B cell (primary cell): Measurements from ENCODE around the gene KCNG4. TPM values are rescaled to one million over a fixed set of nuclear protein-coding genes. Genes with fewer than 3 reads are reported as not detected.

Source experiments
- ATAC-seq: fragments of 200-7000 bp; cut with Tn5 transposase; one replicate; pipeline ENCODE4 v1.10.0; 2021; ENCODE audit warnings: low read depth, mild to moderate bottlenecking, moderate number of reproducible peaks, moderate library complexity
- CTCF ChIA-PET: fragments of 350-600 bp; sonication (Branson Sonifier 250); formaldehyde crosslinking; loops from one replicate; lab custom pipeline; 2021; ENCODE audit warnings: antibody characterized with exemption, inconsistent platforms; lab: Charles Lee
- POLR2A ChIA-PET: fragments of 350-600 bp; sonication (Branson Sonifier 250); formaldehyde crosslinking; loops from one replicate; lab custom pipeline; 2021; ENCODE audit warnings: antibody characterized with exemption; lab: Charles Lee
- DNase-seq: peaks from one replicate; pipeline ENCODE4 v3.0.0; 2013
- H2AFZ ChIP-seq: 2 replicates; pipeline ENCODE4 v1.6.1; 2012; ENCODE audit warnings: mild to moderate bottlenecking, low read depth, low read length; ENCODE audit not compliant: insufficient read depth, poor library complexity, severe bottlenecking
- H3K27ac ChIP-seq, 2 donors: 1 replicate in 1 of 2; 2 replicates in 1 of 2; pipeline ENCODE4 v1.5.1; 2012 to 2013; ENCODE audit warnings: low read length in 2 of 2, mild to moderate bottlenecking in 2 of 2, moderate library complexity in 1 of 2
- H3K27me3 ChIP-seq, 4 experiments: fragments of 200-600 bp in 1 of 4; sonication (generic) in 1 of 4; replicated peaks in 1 of 4; 1 replicate in 2 of 4; 2 replicates in 2 of 4; pipeline versions ENCODE4 v1.6.1 to v1.7.0; 2013 to 2016; ENCODE audit warnings: low read length in 3 of 4, mild to moderate bottlenecking in 2 of 4, mixed read lengths in 1 of 4, moderate library complexity in 1 of 4; ENCODE audit not compliant: insufficient read depth in 4 of 4, control insufficient read depth in 3 of 4; ENCODE audit errors: control extremely low read depth in 1 of 4
- H3K36me3 ChIP-seq, 2 experiments: replicated peaks in 1 of 2; 1 replicate in 1 of 2; 2 replicates in 1 of 2; pipeline versions ENCODE4 v1.6.1 to v1.7.1; 2013; ENCODE audit warnings: low read length in 1 of 2; ENCODE audit not compliant: insufficient read depth in 2 of 2, control insufficient read depth in 1 of 2; ENCODE audit errors: control extremely low read depth in 1 of 2, extremely low read depth in 1 of 2
- H3K4me1 ChIP-seq, 2 donors: fragments of 200-600 bp in 1 of 2; sonication (generic) in 1 of 2; 1 replicate in 1 of 2; 2 replicates in 1 of 2; pipeline versions ENCODE4 v1.5.1 to v1.6.1; 2013 to 2017; ENCODE audit warnings: low read length in 2 of 2; ENCODE audit not compliant: control insufficient read depth in 2 of 2, insufficient read depth in 2 of 2
- H3K4me2 ChIP-seq: replicated peaks from 2 replicates; pipeline ENCODE3; 2012; ENCODE audit warnings: mild to moderate bottlenecking, low read depth, low read length; ENCODE audit not compliant: poor library complexity, severe bottlenecking
- H3K4me3 ChIP-seq, 5 experiments: fragments of 200-600 bp in 1 of 5; sonication (generic) in 1 of 5; 1 replicate in 3 of 5; 2 replicates in 2 of 5; pipeline versions ENCODE4 v1.5.1 to v1.7.0; 2011 to 2016; ENCODE audit warnings: low read length in 4 of 5, mild to moderate bottlenecking in 4 of 5, low read depth in 2 of 5, control low read depth in 1 of 5, moderate library complexity in 1 of 5; ENCODE audit not compliant: insufficient read depth in 1 of 5; ENCODE audit errors: control extremely low read depth in 1 of 5, extremely low read depth in 1 of 5
- H3K79me2 ChIP-seq: fragments of 200-600 bp; sonication (generic); one replicate; pipeline ENCODE4 v1.6.0; 2016; ENCODE audit warnings: low read length; ENCODE audit not compliant: control insufficient read depth, insufficient read depth
- H3K9ac ChIP-seq: fragments of 200-600 bp; sonication (generic); 2 replicates; pipeline ENCODE4 v1.6.1; 2017; ENCODE audit warnings: mild to moderate bottlenecking, low read length, moderate library complexity
- H3K9me3 ChIP-seq, 3 donors: one replicate each; pipeline versions ENCODE4 v1.6.1 to v1.7.1; 2013; ENCODE audit warnings: low read length in 2 of 3; ENCODE audit not compliant: control insufficient read depth in 2 of 3, insufficient read depth in 1 of 3; ENCODE audit errors: control extremely low read depth in 1 of 3
- H4K20me1 ChIP-seq: 2 replicates; pipeline ENCODE4 v1.6.0; 2012; ENCODE audit warnings: mild to moderate bottlenecking, low read length; ENCODE audit not compliant: insufficient read depth, control insufficient read depth, poor library complexity, severe bottlenecking
- H3K27ac Mint-ChIP-seq: one replicate; pipeline ENCODE4 v1.8.0; 2021; ENCODE audit warnings: mixed read lengths
- H3K27me3 Mint-ChIP-seq: one replicate; pipeline ENCODE4 v1.8.0; 2021; ENCODE audit warnings: mixed read lengths
- H3K4me1 Mint-ChIP-seq: one replicate; pipeline ENCODE4 v1.8.0; 2021; ENCODE audit warnings: mixed read lengths
- H3K4me3 Mint-ChIP-seq: one replicate; pipeline ENCODE4 v1.8.0; 2021; ENCODE audit warnings: mixed read lengths
- H3K9me3 Mint-ChIP-seq: one replicate; pipeline ENCODE4 v1.8.0; 2022; ENCODE audit warnings: mixed read lengths; ENCODE audit not compliant: insufficient read depth
- CTCF ChIP-seq: fragments of 200-600 bp; IDR thresholded peaks from one replicate; pipeline ENCODE4 v1.8.0; 2022; ENCODE audit warnings: antibody characterized with exemption, mild to moderate bottlenecking
- EZH2 ChIP-seq: IDR thresholded peaks from 2 replicates; pipeline ENCODE4 v1.6.1; 2012; ENCODE audit warnings: borderline replicate concordance, low read depth, mild to moderate bottlenecking, moderate library complexity, low read length; ENCODE audit not compliant: insufficient read depth, poor library complexity, severe bottlenecking
- WGBS: methylation state at CpG from one replicate; pipeline ENCODE4 v1.1.5; 2013; ENCODE audit warnings: missing lambda C conversion rate; ENCODE audit not compliant: insufficient coverage; 5-methylcytosine and 5-hydroxymethylcytosine counted together
- intact Hi-C: fragments of 100-400 bp; cut with micrococcal nuclease; formaldehyde crosslinking; loops from one replicate; pipeline ENCODE4 v1.10.0; 2022
- polyA plus RNA-seq: library from polyadenylated mRNA; depleted of rRNA; stranded (reverse); fragments of >200 nt; gene quantifications from 2 replicates; pipeline ENCODE4 v1.2.3, GENCODE V29; 2012
- total RNA-seq, 2 donors: library from RNA; stranded (reverse); fragments of 120-200 nt in 1 of 2; gene quantifications; 1 replicate in 1 of 2; 2 replicates in 1 of 2; pipeline versions ENCODE4 v1.2.3 to v1.2.4, GENCODE V29; 2013 to 2022

KCNG4 gene
- total and polyA plus RNA-seq, 2 donors (not counting 1 experiment from before 2014, with no cell fraction given): not detected

- 94% methylated on average over 2 of the region's 3 CpGs for WGBS
- no peak overlapping the region for H3K9ac ChIP-seq
- H3K4me3 Mint-ChIP-seq: no peak overlapping the region
- H3K4me2 ChIP-seq: no peak overlapping the region
- peaks cover 23% of the 10 kb centered on the region for H3K27me3 Mint-ChIP-seq
- ChIA-PET POLR2A (no interaction called here), CTCF (no interaction called here)
- H3K4me1 ChIP-seq: no peaks in the 10 kb centered on the region
- no peak overlapping the region for H3K27ac ChIP-seq
- peaks cover 0 to 6% (median 0%) of the 10 kb centered on the region in 4 experiments for H3K27me3 ChIP-seq
- no peak for DNase-seq
- no peaks in the 10 kb centered on the region for H3K9me3 ChIP-seq
- no peak overlapping the region for H3K27ac Mint-ChIP-seq
- intact Hi-C loops: no loop called here
- H3K79me2 ChIP-seq: no peaks in the 10 kb centered on the region
- H3K36me3 ChIP-seq: no peaks in the 10 kb centered on the region
- no peak overlapping the region for H2AFZ ChIP-seq
- no peak overlapping the region for H3K4me3 ChIP-seq
- no peak for ATAC-seq
- no peak for TF ChIP-seq EZH2
- no peak for TF ChIP-seq CTCF
- H3K4me1 Mint-ChIP-seq: no peaks in the 10 kb centered on the region
- H4K20me1 ChIP-seq: no peaks in the 10 kb centered on the region
- no peaks in the 10 kb centered on the region for H3K9me3 Mint-ChIP-seq
Observed at GRCh38 chr16:84224554-84224953, 15.3 kb downstream of the KCNG4 start.

DNA sequence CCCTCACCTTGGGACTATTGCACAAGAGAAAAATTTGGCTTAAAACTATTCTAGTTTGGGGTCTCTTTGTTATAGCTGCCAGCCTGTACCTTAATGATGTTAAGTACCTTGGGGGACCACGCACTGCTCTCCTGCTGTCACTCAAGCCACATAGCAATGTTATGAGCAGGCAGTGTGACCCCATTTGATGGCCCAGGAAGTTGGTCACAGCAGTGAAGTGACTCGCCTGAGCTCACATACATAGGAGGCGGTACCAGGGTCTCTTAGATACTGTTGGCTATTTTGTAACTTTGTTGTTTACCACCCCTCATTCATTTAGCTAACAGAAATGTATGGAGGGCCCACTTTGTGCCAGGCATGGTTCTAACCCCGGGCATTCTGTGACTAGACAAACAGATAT lies 16.4 kb downstream of the KCNG4 start:
- Histone ChIP-seq H3K27ac (no peak overlapping the region), H2AFZ (no peak overlapping the region), H3K36me3 (no peaks in the 10 kb centered on the region), H3K27me3 (peaks cover 0 to 6% (median 0%) of the 10 kb centered on the region in 4 experiments), H3K4me2 (no peak overlapping the region), H3K79me2 (no peaks in the 10 kb centered on the region), H3K9me3 (no peaks in the 10 kb centered on the region), H3K9ac (no peak overlapping the region), H4K20me1 (no peaks in the 10 kb centered on the region), H3K4me1 (no peaks in the 10 kb centered on the region), H3K4me3 (no peak overlapping the region)
- ATAC-seq (no peak), DNase-seq (no peak)
- no peak overlapping the region for H3K27ac Mint-ChIP-seq
- intact Hi-C loops: no loop called here
- 87% methylated on average over 2 of the region's 4 CpGs for WGBS
- no peaks in the 10 kb centered on the region for H3K4me1 Mint-ChIP-seq
- no peak for TF ChIP-seq EZH2
- TF ChIP-seq CTCF: no peak
- CTCF ChIA-PET: no interaction called here
- POLR2A ChIA-PET: no interaction called here
- peaks cover 27% of the 10 kb centered on the region for H3K27me3 Mint-ChIP-seq
- H3K4me3 Mint-ChIP-seq: no peak overlapping the region
- H3K9me3 Mint-ChIP-seq: no peaks in the 10 kb centered on the region
